OCI-LY1 (cell line): ENCODE data around the gene RASGRF2.

Experiments used
- CTCF ChIP-seq: fragments of 200-600 bp; sonication (generic), shearing (Covaris generic); IDR thresholded peaks from 2 replicates; pipeline ENCODE4 v1.5.1; 2017; ENCODE audit warnings: mild to moderate bottlenecking, antibody characterized with exemption, low read length, moderate library complexity, mixed read lengths
- EZH2 ChIP-seq: fragments of 200-600 bp; sonication (generic), shearing (Covaris generic); IDR thresholded peaks from 2 replicates; pipeline ENCODE4 v1.8.0; 2017; ENCODE audit warnings: borderline replicate concordance, mixed run types, mild to moderate bottlenecking, antibody characterized with exemption, low read length, moderate library complexity, mixed read lengths

GRCh38 chr5:81177061-81177460 lies 216.9 kb downstream of the RASGRF2 start:
- TF ChIP-seq CTCF = no peak
- TF ChIP-seq EZH2 = no peak
